NCI-H2029 treated with DMSO at 0.1 percent for 48 hours (cell line): Measurements from ENCODE around the gene LOXL1.
"Not testable (repeated sequence)": the region's sequence is repeated elsewhere in the genome, so short reads cannot be mapped to it uniquely, and the experiment has no call there.

Source experiments
- DNase-seq: peaks from one replicate; lab custom pipeline; 2025; lab: John Stamatoyannopoulos, UW

Gene LOXL1

DNA sequence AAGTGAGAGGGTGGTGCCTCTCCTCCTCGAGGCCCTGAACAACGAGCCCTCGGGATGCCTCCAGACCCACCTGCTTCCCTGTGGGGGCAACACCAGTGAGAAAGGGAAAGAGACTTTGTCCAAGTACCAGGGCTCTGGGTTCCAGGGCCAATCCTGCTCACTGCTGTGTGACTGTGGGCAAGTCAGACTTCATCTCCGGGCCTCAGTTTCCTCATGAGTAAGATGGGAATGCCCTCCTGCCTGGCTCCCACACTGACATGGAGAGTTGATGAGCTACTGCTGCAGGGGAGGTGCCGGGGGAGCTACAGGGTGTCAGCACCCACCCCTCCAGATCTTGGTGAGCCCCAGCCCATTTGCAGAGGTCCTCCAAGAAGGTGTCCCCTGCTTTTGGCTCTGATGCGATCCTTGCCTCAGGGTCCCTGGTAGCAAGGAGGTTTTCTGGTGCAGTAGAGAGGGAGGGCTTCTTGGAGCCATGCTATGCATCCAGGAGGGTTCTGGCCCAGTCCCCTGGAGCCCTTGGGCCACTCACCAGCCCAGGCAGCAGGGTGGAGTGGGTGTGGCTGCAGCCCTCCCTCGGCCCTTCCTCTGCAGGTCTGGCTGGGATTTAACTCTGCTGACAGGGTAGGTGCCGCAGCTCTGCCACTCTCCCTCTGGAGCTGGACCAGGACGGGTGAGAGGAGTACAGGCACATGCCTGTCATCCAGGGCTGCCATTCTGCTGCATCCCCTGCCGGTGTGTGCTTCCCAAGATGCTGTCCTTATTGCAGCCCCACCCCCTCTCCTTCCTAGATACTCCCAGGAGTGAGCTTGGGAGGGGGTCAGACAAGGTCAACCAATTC, 26.9 kb downstream of the LOXL1 start:
- no peak for DNase-seq

DNA sequence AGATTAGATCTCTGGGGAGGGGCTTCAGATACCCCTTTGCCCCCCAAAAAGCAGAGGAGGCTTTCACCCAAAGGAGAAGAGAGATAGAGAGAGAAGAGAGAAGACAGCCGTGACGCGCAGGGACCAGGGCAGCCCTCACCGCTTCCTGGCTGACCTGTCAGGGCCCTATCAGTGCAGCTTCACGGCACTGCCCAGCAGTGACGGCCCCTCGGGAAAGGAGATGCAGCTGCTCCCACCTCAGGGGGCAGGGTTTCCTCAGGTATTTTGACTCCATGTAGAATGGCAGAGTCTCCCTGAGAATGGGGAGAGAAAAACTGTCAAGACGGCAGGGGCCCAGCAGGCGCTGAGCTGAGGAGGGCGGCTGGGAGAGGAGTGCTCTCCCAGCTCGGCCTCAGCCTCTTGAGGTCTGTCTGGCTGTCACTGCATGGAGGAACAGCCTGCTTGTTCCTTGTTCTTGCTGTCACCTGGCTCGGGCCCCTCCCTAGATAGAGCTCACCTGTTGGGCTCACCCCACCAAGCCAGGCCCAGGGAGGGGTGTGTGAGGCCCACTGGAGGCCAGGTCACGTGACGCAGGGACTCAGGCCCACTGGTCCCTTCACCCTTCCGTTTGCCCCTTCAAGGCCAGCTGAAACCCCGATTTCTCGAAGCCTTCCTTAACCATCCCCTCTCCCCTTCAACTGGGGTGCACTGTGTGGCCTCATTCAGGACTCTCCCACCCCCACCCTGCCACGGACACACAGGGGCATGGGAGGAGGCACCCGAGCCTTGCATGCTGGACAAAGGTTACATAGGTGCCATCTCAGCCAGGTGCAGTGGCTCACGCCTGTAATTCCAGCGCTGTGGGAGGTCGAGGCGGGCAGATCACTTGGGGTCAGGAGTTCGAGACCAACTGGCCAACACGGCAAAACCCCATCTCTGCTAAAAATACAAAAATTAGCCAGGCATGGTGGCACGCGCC, 28.2 kb downstream of the LOXL1 start:
- DNase-seq = no peak

DNA sequence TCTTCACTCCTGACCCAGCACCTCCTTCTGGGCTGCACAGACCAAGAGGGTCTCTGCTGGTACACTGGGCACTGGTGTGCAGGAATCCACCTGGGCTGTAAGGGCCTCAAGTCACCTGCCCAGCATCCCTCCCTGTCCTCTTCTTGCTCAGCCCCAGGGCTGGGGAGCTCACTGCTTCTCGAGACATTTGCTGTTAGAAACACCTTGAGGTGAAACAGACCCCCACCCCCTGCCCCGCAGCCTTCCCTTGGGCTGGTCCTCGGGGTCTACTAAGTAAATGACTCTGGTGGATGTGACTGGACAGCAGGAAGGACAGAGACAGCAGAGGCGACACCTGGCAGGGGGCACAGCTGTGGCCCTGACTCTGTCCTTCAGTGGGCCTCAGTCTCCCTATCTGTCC, 29.1 kb downstream of the LOXL1 start:
- DNase-seq = no peak

DNA sequence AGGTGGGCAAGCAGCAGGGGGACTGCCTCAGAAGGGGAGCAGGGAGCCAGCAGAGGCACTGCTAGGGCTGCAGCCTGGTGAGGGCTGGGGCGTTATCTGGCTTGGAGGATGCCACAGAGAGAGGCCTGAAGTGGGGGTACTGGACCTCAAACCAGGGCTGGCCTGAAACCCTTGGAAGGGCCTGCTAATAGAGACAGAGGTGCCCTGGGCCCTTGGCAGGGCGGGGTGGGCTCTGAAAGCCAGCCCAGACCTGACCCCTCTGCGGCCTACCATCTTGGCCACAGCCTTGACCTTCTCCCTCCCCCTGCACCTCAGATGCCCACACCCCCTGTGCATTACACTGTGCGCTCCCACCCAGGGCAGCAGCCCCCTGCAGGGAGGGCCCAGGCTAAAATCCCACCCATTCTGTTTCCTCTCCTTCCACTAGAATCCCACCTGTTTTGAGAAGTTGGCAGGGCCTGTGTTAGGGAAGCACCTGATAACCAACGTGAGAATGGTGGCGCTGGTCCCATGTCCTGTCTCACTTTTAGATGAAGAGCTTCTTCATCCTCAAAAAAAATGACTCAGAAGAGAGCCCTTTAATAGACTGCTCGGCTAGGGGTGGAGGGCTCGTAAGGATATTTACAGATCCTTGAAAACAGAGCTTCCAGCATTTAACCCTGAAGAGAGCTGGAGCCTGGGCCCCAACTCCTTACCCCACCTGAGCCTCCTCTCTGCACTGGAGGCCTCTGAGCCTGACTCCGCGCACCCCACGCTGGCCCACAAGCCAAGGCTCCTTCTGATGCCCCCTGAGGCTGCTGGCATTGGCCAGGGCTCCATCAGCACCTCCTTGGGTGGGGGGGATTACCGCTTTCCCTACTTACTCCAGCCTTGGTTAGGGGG, 29.8 kb downstream of the LOXL1 start:
- DNase-seq = no peak

DNA sequence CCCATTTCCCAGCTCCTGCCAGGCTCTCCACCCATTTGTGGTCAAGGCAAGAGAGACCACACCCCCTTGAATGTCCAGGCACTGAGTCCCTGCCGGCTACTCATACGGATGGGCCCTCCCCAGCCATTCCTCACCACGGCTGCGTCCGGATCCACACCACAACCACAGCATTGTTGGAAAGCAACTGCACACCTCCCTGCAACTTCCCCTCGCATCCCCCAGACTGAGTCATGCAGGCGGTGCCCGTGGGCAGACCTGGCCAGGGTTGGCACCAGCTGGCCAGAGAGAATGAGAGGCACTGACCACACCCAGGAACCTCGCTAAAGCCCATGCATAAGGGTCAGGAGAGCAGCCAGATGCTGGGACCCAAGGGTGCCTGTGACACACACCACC, 30.5 kb downstream of the LOXL1 start:
- DNase-seq = no peak

DNA sequence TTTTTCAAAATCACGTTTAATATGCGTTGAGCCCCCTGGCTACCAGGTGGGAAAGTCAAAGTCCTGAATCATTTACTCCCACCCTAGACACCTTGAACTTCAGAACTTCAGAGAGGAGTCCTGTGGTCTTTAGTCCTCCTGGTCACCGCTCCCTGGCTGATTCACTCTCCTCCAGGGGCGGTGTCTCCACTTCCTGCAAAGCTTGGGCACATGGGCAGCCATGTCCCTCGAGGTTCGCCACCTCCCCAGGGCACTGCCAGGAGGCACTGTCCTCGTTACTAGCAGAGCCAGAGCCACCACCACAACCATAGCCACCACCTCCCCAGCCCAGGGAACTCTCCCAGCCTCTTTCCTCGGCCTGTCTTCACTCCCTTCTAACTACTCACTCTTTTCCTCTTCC, 31.0 kb downstream of the LOXL1 start:
- no peak for DNase-seq

DNA sequence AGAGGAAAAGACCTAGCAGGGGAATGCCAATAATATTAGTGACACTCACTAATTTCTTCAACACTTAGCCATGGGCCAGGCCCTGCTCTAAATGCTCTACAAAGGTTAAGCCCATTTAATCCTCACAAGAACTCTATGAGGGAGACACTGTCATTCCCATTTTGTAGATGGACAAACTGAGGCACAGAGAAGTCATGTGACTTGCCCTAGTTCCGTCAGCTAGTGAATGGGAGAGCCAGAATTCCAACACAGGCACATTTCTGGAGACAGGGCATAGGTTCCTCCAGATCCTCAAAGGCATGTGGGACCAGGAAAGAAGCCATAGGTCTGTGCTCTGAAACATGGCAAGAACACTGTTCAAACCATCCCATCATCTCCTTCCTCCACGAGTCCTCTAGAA, 31.5 kb downstream of the LOXL1 start:
- no peak for DNase-seq

DNA sequence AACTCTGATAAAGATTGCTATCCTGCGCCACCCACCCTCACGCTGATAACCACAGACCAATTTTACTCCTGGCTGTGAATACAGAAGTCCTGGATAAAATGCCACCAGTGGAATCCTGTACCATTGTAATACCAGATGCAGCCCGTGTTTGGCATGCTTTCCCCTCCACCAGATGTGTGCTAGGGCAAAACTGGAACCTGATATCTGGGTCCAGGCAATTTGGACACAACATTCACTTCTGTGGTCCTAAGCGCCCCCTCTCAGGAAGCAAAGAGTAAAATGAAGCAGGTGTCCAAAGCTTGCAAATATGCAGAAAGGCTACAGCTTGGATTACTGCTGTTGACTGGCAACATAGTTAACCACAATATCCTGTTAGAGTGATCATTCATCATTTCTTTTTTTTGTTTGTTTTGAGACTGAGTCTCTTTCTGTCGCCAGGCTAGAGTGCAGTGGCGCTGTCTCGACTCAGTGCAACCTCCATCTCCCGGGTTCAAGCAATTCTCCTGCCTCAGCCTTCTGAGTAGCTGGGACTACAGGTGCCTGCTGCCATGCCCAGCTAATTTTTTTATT, 32.8 kb downstream of the LOXL1 start:
- DNase-seq = no peak

DNA sequence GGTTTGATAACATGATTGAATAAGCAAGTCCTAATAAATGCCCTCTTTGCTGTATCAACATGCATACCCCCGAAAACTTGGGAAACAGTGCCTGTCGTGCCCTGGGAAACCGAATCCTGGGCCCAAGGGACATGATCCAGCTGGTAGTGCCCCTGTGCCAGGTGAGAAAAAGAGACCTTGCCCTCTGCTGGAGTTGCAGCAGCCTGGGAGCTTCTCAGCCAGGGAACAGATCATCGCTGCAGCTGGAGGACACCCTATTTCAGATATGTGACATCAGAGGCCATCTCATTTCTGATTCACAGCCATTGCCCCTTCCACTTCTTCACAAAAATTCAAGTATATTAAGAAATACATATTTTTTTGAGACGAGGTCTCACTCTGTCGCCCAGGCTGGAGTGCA, 33.5 kb downstream of the LOXL1 start:
- no peak for DNase-seq

DNA sequence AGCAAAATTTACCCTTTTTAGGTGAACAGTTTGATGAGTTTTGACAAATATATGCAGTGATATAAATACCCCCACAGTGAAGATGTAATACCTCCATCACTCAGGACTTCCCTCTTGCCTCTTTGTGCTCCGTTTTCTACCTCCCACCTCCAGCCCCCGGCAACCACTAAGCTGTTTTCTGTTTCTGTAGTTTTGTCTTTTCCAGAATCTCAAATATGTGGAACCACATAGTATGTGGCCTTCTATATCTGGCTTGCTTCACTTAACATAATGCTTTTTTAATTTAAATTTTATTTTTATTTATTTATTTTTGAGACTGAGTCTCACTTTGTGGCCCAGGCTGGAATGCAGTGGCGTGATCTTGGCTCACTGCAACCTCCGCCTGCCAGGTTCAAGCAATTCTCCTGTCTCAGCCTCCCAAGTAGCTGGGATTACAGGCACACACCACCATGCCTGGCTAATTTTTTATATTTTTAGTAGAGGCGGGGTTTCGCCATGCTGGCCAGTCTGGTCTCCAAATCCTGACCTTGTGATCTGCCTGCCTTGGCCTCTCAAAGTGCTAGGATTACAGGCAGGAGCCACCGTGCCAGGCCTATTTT, 34.3 kb downstream of the LOXL1 start:
- DNase-seq = not testable (repeated sequence)

DNA sequence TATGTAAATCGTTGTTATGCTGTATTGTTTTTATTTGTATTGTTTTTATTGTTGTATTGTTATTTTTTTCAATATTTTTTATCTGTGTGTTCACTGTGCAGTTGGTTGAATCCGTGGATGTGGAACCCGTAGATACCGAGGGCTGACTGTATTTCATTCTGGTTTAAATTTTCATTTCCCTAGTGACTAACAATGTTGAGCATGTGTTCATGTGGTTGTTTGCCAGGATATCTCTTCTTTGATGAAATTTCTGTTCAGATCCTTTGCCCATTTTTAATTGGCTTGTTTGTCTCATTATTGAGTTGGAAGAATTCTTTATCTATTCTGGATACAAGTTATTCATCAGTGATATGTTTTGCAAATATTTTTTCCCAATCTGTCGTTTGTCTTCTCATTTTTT, 36.2 kb downstream of the LOXL1 start:
- DNase-seq = no peak

DNA sequence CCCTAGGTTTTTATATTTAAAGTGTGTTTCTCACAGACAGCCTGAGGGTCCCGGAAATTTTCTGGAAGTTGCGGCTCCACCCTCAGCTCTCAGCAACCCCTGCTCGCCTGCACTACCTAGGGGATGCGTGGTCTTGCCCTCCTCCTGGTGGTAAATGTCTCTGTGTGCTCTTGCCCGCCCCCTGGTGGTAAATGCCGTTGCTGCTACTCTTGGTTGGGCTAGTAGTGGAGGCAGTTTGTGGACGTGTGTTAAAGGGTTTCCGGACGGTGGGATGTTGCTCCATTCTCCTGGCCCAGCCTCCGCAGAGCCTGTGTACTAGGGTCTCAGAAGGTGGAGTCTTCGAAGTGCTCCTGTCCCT, 38.5 kb downstream of the LOXL1 start:
- peak; percentile 46 for DNase-seq

DNA sequence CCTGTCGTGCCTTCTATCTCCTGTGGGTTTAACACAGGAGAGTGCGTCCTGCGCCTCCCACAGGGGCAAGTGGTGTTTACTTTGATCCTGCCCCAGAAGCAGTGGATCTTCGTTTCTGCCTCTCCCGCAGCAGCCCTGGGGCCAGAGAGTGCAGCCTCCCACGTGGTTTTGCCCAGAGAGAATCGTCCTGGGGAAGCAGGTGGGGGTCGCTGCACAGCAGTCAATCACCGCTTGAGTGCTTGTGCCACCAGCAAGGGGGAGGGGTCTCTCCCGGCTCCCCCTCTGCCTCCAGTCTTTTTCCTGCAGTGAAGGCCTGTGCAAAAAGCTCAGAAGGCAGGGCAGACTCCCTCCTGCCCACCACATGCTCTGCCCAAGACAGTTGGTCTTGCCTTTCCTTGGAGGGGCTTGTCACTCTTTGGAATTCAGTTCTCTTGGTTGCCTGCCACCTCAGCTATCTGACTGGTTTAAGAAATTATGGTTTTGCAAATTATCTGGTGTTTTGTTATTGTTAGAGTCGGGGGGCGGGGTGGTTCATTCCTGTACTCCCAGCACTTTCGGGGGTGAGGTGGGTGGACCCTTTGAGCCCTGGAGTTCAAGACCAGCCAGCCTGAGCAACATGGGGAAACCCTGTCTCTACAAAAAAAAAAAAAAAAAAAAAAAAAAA, 39.0 kb downstream of the LOXL1 start:
- DNase-seq = no peak

DNA sequence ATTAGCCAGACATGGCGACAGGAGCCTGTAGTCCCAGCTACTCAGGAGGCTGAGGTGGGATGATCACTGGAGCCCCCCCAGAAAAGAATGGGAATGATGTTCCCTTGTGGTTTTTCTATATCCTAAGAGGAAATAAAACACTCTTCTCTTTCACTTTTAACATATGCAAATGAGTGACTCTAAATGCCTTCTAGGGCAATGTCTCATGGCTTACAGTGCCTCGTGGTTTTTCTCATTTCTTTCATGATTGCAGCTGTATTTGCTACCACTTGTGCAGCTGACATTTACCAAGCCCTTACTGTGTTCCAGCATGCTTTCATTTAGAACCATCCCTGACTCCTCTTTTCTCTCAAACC, 39.5 kb downstream of the LOXL1 start:
- no peak for DNase-seq

DNA sequence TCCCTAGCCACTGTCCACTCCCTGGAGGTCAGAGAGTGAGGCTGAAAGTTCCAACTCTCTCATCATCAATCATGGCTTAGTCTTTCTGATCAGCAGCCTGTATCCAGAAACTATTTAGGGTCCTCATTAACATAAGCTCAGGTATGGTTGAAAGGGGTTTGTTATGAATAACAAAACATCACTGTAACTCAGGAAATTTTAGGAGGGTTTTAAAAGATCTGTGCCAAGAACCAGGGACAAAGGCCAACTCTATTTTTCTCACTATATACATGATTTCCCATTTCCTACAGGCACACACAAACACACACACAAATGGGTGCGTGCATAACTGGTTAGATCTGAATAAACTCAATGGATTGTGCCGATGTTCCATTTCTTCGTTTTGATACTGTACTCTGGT, 42.2 kb downstream of the LOXL1 start:
- DNase-seq = no peak

DNA sequence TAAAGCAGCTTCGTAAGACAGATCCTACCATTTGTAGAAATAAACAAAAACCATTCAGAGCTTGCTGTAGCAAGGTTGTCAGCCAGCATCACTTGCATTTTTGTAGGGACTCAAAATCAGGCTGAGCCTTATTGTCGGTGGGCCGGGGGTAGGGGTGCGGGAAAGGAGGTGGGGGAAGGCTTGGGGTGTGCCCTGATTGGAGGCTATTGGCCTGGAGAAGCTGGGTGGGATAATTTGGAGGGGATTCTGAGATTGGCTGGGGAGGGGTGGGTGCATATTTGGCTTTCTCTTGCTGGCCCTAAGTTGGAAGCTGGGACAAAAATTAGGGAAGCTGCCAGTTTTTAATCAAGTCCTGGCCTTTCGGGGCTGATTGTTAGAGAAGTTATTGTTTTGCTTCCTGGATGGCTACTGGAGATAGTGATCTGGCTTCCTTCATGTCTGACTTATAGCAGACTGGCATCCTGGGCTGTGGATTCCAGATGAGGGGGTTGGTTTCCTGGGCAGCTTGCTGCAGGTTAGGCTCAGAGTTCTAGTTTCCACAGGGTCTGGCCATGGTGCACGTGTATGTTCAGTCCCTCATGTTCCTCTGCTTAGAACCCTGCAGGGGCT, 43.0 kb downstream of the LOXL1 start:
- no peak for DNase-seq

DNA sequence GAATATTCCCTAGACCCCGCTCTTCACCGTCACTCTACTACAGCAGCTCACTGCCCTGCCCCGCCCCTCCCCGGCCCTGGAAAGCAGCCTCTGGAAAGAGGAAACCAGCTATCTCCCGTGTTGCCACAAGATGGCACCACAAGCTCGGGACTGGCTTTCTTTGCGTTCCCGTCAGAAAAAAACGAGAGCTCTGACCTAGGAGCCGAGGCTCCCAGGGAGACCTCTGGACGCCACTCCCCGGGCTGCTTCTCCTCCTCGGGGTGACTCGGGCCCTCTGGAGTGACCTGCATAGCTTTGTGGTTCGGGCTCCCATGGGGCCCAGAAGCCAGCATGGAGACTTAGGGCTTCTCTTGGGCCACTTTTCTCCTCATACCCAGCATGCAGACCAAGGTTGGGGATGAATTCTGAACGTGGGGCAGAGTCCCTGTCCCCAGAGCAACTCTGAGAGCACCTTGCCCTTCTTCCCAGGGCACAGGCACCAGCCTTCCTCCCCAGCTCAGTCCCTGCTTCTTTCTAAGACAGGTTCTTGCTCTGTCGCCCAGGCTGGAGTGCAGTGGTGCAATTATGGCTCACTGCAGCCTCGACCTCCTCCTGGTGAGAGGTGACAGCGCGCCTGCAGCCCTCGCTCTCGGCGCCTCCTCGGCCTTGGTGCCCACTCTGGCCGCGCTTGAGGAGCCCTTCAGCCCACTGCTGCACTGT, 46.9 kb downstream of the LOXL1 start:
- peak; percentile 19 for DNase-seq

DNA sequence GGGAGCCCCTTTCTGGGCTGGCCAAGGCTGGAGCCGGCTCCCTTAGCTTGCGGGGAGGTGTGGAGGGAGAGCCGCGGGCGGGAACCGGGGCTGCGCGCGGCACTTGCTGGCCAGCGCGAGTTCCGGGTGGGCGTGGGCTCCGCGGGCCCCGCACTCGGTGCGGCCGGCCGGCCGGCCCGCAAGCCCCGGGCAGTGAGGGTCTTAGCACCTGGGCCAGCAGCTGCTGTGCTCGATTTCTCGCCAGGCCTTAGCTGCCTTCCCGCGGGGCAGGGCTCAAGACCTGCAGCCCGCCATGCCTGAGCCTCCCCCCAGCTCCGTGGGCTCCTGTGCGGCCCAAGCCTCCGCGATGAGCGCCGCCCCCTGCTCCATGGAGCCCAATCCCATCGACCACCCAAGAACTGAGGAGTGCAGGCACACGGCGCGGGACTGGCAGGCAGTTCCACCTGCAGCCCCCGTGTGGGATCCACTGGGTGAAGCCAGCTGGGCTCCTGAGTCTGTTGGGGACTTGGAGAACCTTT, 47.5 kb downstream of the LOXL1 start:
- not testable (repeated sequence) for DNase-seq

DNA sequence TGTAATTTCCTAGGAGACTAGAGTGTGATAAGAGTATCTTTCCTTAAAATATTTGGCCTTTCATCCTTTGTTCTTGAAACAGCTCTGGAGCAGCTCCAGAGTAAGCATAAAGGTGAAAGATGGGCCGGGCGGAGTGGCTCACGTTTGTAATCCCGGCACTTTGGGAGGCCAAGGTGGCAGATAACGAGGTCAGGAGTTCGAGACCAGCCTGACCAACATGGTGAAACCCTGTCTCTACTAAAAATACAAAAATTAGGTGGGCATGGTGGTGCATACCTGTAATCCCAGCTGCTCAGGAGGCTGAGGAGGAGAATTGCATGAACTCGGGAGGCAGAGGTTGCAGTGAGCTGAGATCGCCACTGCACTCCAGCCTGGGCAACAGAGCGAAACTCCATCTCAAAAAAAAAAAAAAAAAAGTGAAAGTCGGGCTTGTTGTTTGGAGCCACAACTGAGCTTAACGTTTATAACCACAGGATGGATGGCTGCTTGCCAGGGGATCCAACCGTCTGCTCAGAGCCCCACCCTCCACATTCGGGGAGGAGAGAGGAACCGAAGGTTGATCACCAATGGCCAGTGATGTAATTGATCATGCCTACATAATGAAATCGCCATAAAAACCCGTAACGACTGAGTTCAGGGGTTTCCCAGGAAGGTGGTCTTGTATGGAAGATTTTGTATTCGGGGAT, 49.3 kb downstream of the LOXL1 start:
- DNase-seq = not testable (repeated sequence)
